ENCODE results near the gene ANKRD11. TPM values are rescaled to one million over a fixed set of nuclear protein-coding genes. Genes with fewer than 3 reads are reported as not detected.

ANKRD11 gene
- total RNA-seq, 1 experiment from 2014 or later, result 297 TPM

DNA sequence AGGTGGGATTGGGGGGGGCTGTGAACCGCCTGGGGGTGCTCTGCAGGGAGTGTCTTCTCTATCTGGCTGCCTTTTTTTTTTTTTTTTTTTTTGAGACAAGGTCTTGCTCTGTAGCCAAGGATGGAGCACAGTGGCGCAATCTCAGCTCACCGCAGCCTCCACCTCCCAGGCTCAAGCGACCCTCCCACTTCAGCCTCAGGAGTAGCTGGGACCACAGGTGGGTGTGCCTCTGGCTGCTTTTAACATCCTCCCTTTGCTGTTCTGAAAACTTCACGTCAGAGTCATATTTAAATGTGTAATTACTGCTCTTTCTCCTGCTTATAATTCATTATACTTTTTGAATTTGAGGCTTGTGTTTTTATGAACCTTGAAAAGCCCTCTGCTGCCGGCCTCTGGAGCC, 194.4 kb downstream of the ANKRD11 start:
- no peak overlapping the region for H3K4me3 Mint-ChIP-seq (ENCODE audit: unreplicated experiment)
- CTCF ChIA-PET, result no interaction called here

DNA sequence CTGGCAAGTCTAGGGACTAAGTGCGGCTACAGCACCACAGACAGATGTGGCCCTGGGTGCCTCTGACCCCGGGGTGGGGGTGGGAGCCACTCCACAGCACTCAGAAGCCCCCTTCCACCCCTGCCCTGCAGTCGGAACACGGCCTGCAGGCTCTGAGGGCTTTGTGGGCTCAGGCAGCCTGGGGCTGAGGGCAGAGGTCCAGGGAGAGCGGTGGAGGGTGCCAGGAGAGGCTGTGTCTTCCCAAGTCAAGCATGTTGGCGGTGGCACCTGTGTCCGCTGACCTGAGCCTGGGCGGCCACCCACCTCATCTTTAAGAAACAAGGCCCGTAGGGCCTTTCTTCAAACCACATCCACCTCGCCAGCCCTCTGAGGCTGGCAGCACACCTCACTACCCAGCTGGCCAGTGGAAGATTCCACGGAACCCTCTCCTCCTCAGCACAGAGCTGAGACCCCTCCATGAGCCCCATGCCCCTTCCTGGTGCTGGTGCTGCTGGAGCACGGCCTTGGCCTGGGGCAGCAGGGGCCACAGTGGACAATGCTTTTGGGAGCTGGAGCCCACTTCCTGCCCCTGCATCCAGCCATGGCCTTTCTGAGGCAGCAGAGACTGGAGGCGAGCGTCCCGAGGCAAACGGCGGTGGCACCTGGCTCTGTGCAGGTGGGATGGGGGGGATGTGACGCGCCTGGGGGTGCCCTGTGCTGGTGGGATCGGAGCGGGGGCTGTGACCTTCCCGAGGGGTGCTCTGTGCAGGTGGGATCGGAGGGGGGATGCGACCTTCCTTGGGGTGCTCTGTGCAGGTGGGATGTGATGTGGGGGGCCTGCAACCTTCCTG, 195.1 kb downstream of the ANKRD11 start:
- Mint-ChIP-seq H3K4me3 (ENCODE audit: unreplicated experiment) (no peak overlapping the region), H3K36me3 (ENCODE audit: insufficient read depth, unreplicated experiment) (peaks cover 93% of the 10 kb centered on the region), H3K4me1 (ENCODE audit: low read depth, unreplicated experiment) (peaks cover 11% of the 10 kb centered on the region), H3K27ac (ENCODE audit: unreplicated experiment) (no peak overlapping the region), H3K27me3 (ENCODE audit: insufficient read depth, unreplicated experiment) (no peaks in the 10 kb centered on the region), H3K9me3 (ENCODE audit: unreplicated experiment) (no peaks in the 10 kb centered on the region)
- TF ChIP-seq, protein P1, sequence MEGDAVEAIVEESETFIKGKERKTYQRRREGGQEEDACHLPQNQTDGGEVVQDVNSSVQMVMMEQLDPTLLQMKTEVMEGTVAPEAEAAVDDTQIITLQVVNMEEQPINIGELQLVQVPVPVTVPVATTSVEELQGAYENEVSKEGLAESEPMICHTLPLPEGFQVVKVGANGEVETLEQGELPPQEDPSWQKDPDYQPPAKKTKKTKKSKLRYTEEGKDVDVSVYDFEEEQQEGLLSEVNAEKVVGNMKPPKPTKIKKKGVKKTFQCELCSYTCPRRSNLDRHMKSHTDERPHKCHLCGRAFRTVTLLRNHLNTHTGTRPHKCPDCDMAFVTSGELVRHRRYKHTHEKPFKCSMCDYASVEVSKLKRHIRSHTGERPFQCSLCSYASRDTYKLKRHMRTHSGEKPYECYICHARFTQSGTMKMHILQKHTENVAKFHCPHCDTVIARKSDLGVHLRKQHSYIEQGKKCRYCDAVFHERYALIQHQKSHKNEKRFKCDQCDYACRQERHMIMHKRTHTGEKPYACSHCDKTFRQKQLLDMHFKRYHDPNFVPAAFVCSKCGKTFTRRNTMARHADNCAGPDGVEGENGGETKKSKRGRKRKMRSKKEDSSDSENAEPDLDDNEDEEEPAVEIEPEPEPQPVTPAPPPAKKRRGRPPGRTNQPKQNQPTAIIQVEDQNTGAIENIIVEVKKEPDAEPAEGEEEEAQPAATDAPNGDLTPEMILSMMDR (IDR thresholded peaks at IDR 0.05; ENCODE audit: insufficient read depth in 1 of 2, low read depth in 1 of 2, low read length in 1 of 2, severe bottlenecking in 1 of 2, unreplicated experiment in 1 of 2), result no peak
- H3K36me3 ChIP-seq (ENCODE audit: control insufficient read depth, insufficient read depth, low read length), result 0 out of 2 replicates have a peak, but pooled peaks cover 2% of the 10 kb centered on the region
- no peaks in the 10 kb centered on the region for H3K9me3 ChIP-seq
- H3K27me3 ChIP-seq (replicated peaks; ENCODE audit: control insufficient read depth, insufficient read depth, low read length), result no peaks in the 10 kb centered on the region
- H3K4me3 ChIP-seq (ENCODE audit: low read depth, low read length), result no peak overlapping the region
- ChIA-PET CTCF (no interaction called here), POLR2A (no interaction called here)
- no peaks in the 10 kb centered on the region for H3K4me1 ChIP-seq
- BruUV-seq (replicated peaks), result no TSS peak
- intact Hi-C loops (cut with micrococcal nuclease; ENCODE audit: unreplicated experiment), result no loop called here
- DNase-seq, result no peak

More for the DNA sequence above, 194.4 kb downstream of the ANKRD11 start:
- intact Hi-C loops (cut with micrococcal nuclease; ENCODE audit: unreplicated experiment), result no loop called here
- POLR2A ChIA-PET, result no interaction called here
- H3K27me3 ChIP-seq (replicated peaks; ENCODE audit: control insufficient read depth, insufficient read depth, low read length), result no peaks in the 10 kb centered on the region
- H3K4me1 Mint-ChIP-seq (ENCODE audit: low read depth, unreplicated experiment), result peaks cover 11% of the 10 kb centered on the region
- no peaks in the 10 kb centered on the region for H3K4me1 ChIP-seq
- H3K4me3 ChIP-seq (ENCODE audit: low read depth, low read length), result no peak overlapping the region
- no peak for DNase-seq
- H3K36me3 ChIP-seq (ENCODE audit: control insufficient read depth, insufficient read depth, low read length), result 0 out of 2 replicates have a peak, but pooled peaks cover 2% of the 10 kb centered on the region
- H3K9me3 Mint-ChIP-seq (ENCODE audit: unreplicated experiment), result no peaks in the 10 kb centered on the region
- no peaks in the 10 kb centered on the region for H3K27me3 Mint-ChIP-seq (ENCODE audit: insufficient read depth, unreplicated experiment)
- H3K9me3 ChIP-seq, result no peaks in the 10 kb centered on the region
- BruUV-seq (replicated peaks), result no TSS peak
- peak overlapping the region; percentile 45 for H3K27ac Mint-ChIP-seq (ENCODE audit: unreplicated experiment)
- TF ChIP-seq, protein P1 (IDR thresholded peaks at IDR 0.05; ENCODE audit: insufficient read depth in 1 of 2, low read depth in 1 of 2, low read length in 1 of 2, severe bottlenecking in 1 of 2, unreplicated experiment in 1 of 2), result no peak
- H3K36me3 Mint-ChIP-seq (ENCODE audit: insufficient read depth, unreplicated experiment), result peaks cover 93% of the 10 kb centered on the region

DNA sequence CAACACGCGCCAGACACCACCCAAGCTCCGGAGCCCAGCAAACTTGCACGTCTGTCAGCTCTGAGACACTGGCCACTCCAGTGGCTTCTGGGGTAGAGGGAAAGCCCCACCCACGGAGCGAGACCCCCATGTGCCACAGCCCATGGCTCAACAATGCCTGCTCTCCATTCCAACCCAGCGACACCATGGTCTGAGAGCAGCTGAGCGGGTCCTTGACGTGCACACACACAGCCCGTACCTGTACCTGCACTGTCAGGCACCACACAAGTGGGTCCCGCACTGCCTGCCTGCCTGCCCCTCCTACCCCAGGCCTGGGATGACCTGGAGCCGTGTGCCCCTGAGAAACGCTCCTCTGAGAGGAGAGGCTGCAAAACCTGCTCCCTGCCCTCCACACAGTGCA, 195.9 kb downstream of the ANKRD11 start:
- intact Hi-C loops (cut with micrococcal nuclease; ENCODE audit: unreplicated experiment), result no loop called here
- no TSS peak for BruUV-seq (replicated peaks)
- ChIA-PET CTCF (no interaction called here), POLR2A (no interaction called here)
- Mint-ChIP-seq H3K4me1 (ENCODE audit: low read depth, unreplicated experiment) (peaks cover 11% of the 10 kb centered on the region), H3K4me3 (ENCODE audit: unreplicated experiment) (no peak overlapping the region), H3K27ac (ENCODE audit: unreplicated experiment) (no peak overlapping the region), H3K27me3 (ENCODE audit: insufficient read depth, unreplicated experiment) (no peaks in the 10 kb centered on the region), H3K9me3 (ENCODE audit: unreplicated experiment) (no peaks in the 10 kb centered on the region), H3K36me3 (ENCODE audit: insufficient read depth, unreplicated experiment) (peaks cover 90% of the 10 kb centered on the region)
- H3K36me3 ChIP-seq (ENCODE audit: control insufficient read depth, insufficient read depth, low read length), result 0 out of 2 replicates have a peak, but pooled peaks cover 2% of the 10 kb centered on the region
- TF ChIP-seq, protein P1 (IDR thresholded peaks at IDR 0.05; ENCODE audit: insufficient read depth in 1 of 2, low read depth in 1 of 2, low read length in 1 of 2, severe bottlenecking in 1 of 2, unreplicated experiment in 1 of 2), result no peak
- no peak for DNase-seq
- H3K27me3 ChIP-seq (replicated peaks; ENCODE audit: control insufficient read depth, insufficient read depth, low read length), result no peaks in the 10 kb centered on the region
- no peaks in the 10 kb centered on the region for H3K4me1 ChIP-seq
- H3K4me3 ChIP-seq (ENCODE audit: low read depth, low read length), result no peak overlapping the region
- H3K9me3 ChIP-seq, result no peaks in the 10 kb centered on the region

All from Caco-2 (cell line).